Uterus (tissue), 4 donors: ENCODE data around the gene COBLL1. TPM values are rescaled to one million over a fixed set of nuclear protein-coding genes. Genes with fewer than 3 reads are reported as not detected.

ENCODE experiments used
- DNase-seq, 2 donors: peaks; one replicate each; pipeline ENCODE4 v3.0.0-alpha.2; 2019 to 2020
- H3K27ac ChIP-seq, 2 donors: fragments of 200-600 bp; sonication (generic); 1 replicate in 1 of 2; 2 replicates in 1 of 2; pipeline ENCODE4 v1.5.1; 2016 to 2018
- H3K27me3 ChIP-seq, 2 donors: fragments of 200-600 bp; sonication (generic); one replicate each; pipeline ENCODE4 v1.5.1; 2018 to 2019; ENCODE audit warnings: control low read depth in 1 of 2
- H3K36me3 ChIP-seq, 2 donors: fragments of 200-600 bp; sonication (generic); one replicate each; pipeline ENCODE4 v1.5.1; 2019; ENCODE audit warnings: control low read depth in 1 of 2
- H3K4me1 ChIP-seq, 2 donors: fragments of 200-600 bp; sonication (generic); one replicate each; pipeline ENCODE4 v1.5.1; 2018 to 2019; ENCODE audit warnings: control low read depth in 1 of 2
- H3K4me3 ChIP-seq, 2 donors: fragments of 200-600 bp; sonication (generic); 1 replicate in 1 of 2; 2 replicates in 1 of 2; pipeline ENCODE4 v1.5.1; 2018 to 2019; ENCODE audit warnings: mild to moderate bottlenecking in 1 of 2
- H3K9me3 ChIP-seq, 2 donors: fragments of 200-600 bp; sonication (generic); one replicate each; pipeline ENCODE4 v1.5.1; 2019; ENCODE audit warnings: control low read depth in 1 of 2
- POLR2A ChIP-seq, 2 donors: fragments of 450-650 bp; IDR thresholded peaks; one replicate each; pipeline ENCODE4 v1.6.1; 2016; ENCODE audit warnings: antibody characterized with exemption in 2 of 2, mild to moderate bottlenecking in 1 of 2, moderate library complexity in 1 of 2
- intact Hi-C: fragments of 100-400 bp; cut with DNase I; formaldehyde crosslinking; loops from one replicate; pipeline ENCODE4 v1.15.1; 2023; ENCODE audit warnings: low total_unique reads
- total RNA-seq, 4 donors: library from RNA; depleted of rRNA in 3 of 4; stranded (reverse); fragments of >200 nt in 3 of 4; gene quantifications; one replicate each; pipeline versions ENCODE4 v1.1.0 to v1.2.4, GENCODE V29; 2014 to 2023
- TF ChIP-seq, protein P1 (sequence below), 4 experiments: fragments of 200-600 bp in 2 of 4; fragments of 450-650 bp in 2 of 4; sonication (generic) in 2 of 4; IDR thresholded peaks; one replicate each; pipeline ENCODE4 v1.5.1; 2016 to 2019; ENCODE audit warnings: antibody characterized with exemption in 4 of 4, mild to moderate bottlenecking in 2 of 4, moderate library complexity in 1 of 4
- donor health status: DM: yes; HTN: yes; CAD: no.

COBLL1 gene
- total RNA-seq, 4 donors from 2014 or later = 4.1 to 32.6 (median 17.9) TPM

DNA sequence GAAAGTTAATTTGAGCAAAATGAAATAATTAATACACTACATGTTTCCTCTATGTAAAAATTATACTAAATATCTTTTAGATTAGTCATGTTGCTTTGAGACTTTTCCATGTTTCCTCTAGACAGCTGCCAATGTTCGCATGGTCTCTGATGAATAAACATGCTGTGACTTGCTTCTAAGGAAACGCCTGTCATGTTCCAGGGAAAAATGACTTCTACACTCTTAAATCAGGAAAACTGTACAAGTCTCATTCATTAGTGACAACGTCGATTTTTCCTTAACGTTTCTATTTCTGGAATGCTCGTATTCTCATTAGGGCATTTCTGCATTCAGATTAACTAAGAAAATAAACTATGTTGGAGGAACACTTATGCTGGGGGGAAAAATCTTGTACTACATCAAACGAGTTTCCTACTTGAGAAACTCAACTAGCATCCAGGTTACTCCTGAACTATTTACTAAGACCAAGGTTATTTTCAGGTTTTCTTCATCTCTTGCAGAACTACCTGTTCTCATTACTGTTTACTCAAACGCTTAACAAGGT lies 1.6 kb downstream of the COBLL1 start:
- Histone ChIP-seq H3K27ac (peak overlapping the region; percentile 81 to 94), H3K9me3 (no peaks in the 10 kb centered on the region), H3K4me1 (no peaks in the 10 kb centered on the region), H3K4me3 (peak overlapping the region; percentile 57 to 74), H3K36me3 (no peaks in the 10 kb centered on the region), H3K27me3 (no peaks in the 10 kb centered on the region)
- TF ChIP-seq, protein P1, sequence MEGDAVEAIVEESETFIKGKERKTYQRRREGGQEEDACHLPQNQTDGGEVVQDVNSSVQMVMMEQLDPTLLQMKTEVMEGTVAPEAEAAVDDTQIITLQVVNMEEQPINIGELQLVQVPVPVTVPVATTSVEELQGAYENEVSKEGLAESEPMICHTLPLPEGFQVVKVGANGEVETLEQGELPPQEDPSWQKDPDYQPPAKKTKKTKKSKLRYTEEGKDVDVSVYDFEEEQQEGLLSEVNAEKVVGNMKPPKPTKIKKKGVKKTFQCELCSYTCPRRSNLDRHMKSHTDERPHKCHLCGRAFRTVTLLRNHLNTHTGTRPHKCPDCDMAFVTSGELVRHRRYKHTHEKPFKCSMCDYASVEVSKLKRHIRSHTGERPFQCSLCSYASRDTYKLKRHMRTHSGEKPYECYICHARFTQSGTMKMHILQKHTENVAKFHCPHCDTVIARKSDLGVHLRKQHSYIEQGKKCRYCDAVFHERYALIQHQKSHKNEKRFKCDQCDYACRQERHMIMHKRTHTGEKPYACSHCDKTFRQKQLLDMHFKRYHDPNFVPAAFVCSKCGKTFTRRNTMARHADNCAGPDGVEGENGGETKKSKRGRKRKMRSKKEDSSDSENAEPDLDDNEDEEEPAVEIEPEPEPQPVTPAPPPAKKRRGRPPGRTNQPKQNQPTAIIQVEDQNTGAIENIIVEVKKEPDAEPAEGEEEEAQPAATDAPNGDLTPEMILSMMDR (IDR thresholded peaks at IDR 0.05) = no peak
- no peak for TF ChIP-seq POLR2A (IDR thresholded peaks at IDR 0.05)
- intact Hi-C loops = no loop called here
- no peak for DNase-seq

DNA sequence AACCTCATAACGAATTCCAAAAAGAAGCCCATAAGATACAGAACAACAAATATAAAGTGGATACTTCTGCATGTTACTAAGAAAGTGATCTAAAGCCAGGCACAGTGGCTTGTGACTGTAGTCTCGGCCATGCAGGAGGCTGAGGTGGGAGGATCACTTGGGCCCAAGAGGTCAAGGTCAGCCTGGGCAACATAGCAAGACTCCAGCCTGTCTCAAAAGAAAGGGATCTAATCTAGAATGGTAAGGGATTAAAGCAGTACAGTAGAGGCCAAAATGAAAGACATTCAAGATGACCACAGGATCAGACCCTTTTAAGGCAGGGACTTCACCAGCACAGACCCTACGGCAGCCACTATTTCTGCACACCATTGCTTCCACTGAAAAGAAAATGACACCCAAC lies 3.8 kb downstream of the COBLL1 start:
- no peak for TF ChIP-seq POLR2A (IDR thresholded peaks at IDR 0.05)
- TF ChIP-seq, protein P1 (IDR thresholded peaks at IDR 0.05) = no peak
- H3K27ac ChIP-seq = peak overlapping the region in 1 of 2 donors; percentile 24
- H3K4me1 ChIP-seq = no peaks in the 10 kb centered on the region
- H3K36me3 ChIP-seq = no peaks in the 10 kb centered on the region
- H3K27me3 ChIP-seq = no peaks in the 10 kb centered on the region
- no peak overlapping the region for H3K4me3 ChIP-seq
- intact Hi-C loops = no loop called here
- no peak for DNase-seq
- H3K9me3 ChIP-seq = no peaks in the 10 kb centered on the region

DNA sequence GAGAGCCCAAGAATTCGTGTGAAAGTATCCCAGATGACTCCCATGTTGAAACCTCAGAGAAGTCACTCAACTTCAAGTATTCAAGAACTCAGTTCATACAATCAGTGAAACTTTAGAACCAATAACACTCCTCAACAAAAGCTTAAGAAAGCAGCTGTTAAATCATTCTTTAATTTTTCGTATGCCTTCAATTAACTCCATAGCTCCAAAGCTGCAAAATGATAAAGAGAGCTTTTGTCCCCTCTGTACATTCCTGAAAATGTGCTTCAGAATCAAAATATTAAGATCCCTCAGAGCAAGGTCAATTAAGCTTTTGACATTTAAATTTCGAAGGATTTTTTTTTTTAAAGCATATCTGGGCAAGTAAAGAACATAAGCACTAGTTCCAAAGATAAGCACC lies 4.7 kb downstream of the COBLL1 start:
- Histone ChIP-seq H3K4me1 (no peaks in the 10 kb centered on the region), H3K9me3 (no peaks in the 10 kb centered on the region), H3K4me3 (no peak overlapping the region), H3K36me3 (no peaks in the 10 kb centered on the region), H3K27me3 (no peaks in the 10 kb centered on the region), H3K27ac (no peak overlapping the region)
- no peak for TF ChIP-seq POLR2A (IDR thresholded peaks at IDR 0.05)
- TF ChIP-seq, protein P1 (IDR thresholded peaks at IDR 0.05) = no peak
- no peak for DNase-seq
- intact Hi-C loops = no loop called here

DNA sequence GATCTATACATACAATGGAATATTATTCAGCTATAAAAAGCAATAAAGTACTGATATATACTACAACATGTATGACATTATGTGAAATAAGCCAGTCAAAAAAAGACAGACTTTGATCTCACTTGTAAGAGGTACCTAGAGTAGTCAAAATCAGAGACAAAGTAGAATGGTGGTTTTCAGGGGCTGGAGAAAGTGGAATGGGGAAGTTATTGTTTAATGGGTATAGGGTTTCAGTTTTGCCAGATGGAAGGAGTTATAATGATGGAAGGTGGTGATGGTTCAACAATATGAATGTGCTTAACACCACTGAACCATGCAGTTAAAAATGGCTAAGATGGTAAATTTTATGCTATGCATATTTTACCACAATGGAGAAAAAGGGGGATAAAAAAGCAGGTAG lies 6.3 kb downstream of the COBLL1 start:
- intact Hi-C loops = no loop called here
- H3K4me1 ChIP-seq = no peaks in the 10 kb centered on the region

DNA sequence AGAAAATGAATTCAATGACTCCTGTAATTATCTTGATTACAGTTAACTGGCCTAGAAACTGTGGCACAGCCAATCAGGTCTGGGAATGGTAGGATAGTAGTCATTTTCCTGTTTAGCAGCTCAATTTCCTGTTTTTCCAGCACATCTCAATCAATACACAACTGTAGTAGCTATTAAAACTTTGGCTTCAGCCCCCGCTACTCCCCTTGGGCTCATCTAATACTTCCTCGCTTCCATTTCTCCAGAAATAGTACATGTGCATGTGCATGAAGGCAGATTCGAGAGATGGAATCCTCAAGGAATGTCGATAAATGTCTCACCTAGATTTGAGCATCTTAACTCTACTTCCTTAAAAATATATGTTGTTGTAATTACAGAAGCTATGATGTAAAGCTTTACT lies 9.7 kb downstream of the COBLL1 start:
- no peaks in the 10 kb centered on the region for H3K36me3 ChIP-seq
- peak overlapping the region in 1 of 2 donors; percentile 30 for H3K27ac ChIP-seq
- no peak for TF ChIP-seq POLR2A (IDR thresholded peaks at IDR 0.05)
- TF ChIP-seq, protein P1 (IDR thresholded peaks at IDR 0.05) = no peak
- H3K9me3 ChIP-seq = no peaks in the 10 kb centered on the region
- no peak overlapping the region for H3K4me3 ChIP-seq
- H3K27me3 ChIP-seq = no peaks in the 10 kb centered on the region
- no peak for DNase-seq
- intact Hi-C loops = no loop called here
- no peaks in the 10 kb centered on the region for H3K4me1 ChIP-seq

More for the DNA sequence above, 6.3 kb downstream of the COBLL1 start:
- Histone ChIP-seq H3K36me3 (no peaks in the 10 kb centered on the region), H3K27ac (no peak overlapping the region), H3K9me3 (no peaks in the 10 kb centered on the region), H3K4me3 (no peak overlapping the region), H3K27me3 (no peaks in the 10 kb centered on the region)
- no peak for TF ChIP-seq POLR2A (IDR thresholded peaks at IDR 0.05)
- TF ChIP-seq, protein P1 (IDR thresholded peaks at IDR 0.05) = no peak
- DNase-seq = no peak
